CD4-positive, alpha-beta T cell (primary cell): Measurements from ENCODE around the gene ABCC3. TPM values are rescaled to one million over a fixed set of nuclear protein-coding genes. Genes with fewer than 3 reads are reported as not detected.

ENCODE experiments used
- ATAC-seq: fragments of 200-7000 bp; cut with Tn5 transposase; one replicate; pipeline ENCODE4 v1.10.0; 2022; ENCODE audit warnings: mild to moderate bottlenecking; ENCODE audit not compliant: poor library complexity
- CTCF ChIA-PET: fragments of 350-600 bp; sonication (Branson Sonifier 250); formaldehyde crosslinking; loops from one replicate; lab custom pipeline; 2021; ENCODE audit warnings: antibody characterized with exemption, inconsistent platforms; lab: Charles Lee
- POLR2A ChIA-PET: fragments of 350-600 bp; sonication (Branson Sonifier 250); formaldehyde crosslinking; loops from one replicate; lab custom pipeline; 2021; ENCODE audit warnings: antibody characterized with exemption, inconsistent platforms; lab: Charles Lee
- DNase-seq, 14 experiments: peaks; one replicate each; pipeline ENCODE4 v3.0.0-alpha.2; 2013 to 2020; ENCODE audit warnings: mixed read lengths in 2 of 14
- H3K27ac ChIP-seq, 2 donors: one replicate each; pipeline versions ENCODE4 v1.5.1 to v1.7.0; 2013; ENCODE audit warnings: low read length in 2 of 2, low read depth in 1 of 2, mild to moderate bottlenecking in 1 of 2
- H3K27me3 ChIP-seq, 2 experiments: 1 replicate in 1 of 2; 2 replicates in 1 of 2; pipeline versions ENCODE4 v1.6.1 to v1.7.0; 2013; ENCODE audit warnings: low read length in 2 of 2, control low read depth in 1 of 2, mild to moderate bottlenecking in 1 of 2, moderate library complexity in 1 of 2; ENCODE audit not compliant: insufficient read depth in 2 of 2, control insufficient read depth in 1 of 2
- H3K36me3 ChIP-seq: one replicate; pipeline ENCODE4 v1.6.1; 2013; ENCODE audit warnings: low read length, control low read depth; ENCODE audit not compliant: insufficient read depth
- H3K4me1 ChIP-seq: one replicate; pipeline ENCODE4 v1.6.1; 2013; ENCODE audit warnings: low read length, control low read depth; ENCODE audit not compliant: insufficient read depth
- H3K4me3 ChIP-seq: one replicate; pipeline ENCODE4 v1.5.1; 2013; ENCODE audit warnings: mild to moderate bottlenecking, low read length, moderate library complexity
- H3K9me3 ChIP-seq, 2 experiments: 1 replicate in 1 of 2; 2 replicates in 1 of 2; pipeline versions ENCODE4 v1.6.1 to v1.7.0; 2013; ENCODE audit warnings: low read length in 2 of 2, mild to moderate bottlenecking in 2 of 2, control low read depth in 1 of 2, moderate library complexity in 1 of 2; ENCODE audit not compliant: control insufficient read depth in 1 of 2, insufficient read depth in 1 of 2
- H3K27ac Mint-ChIP-seq: one replicate; pipeline ENCODE4 v1.8.0; 2020; ENCODE audit warnings: mixed read lengths
- H3K27me3 Mint-ChIP-seq: one replicate; pipeline ENCODE4 v1.8.0; 2021; ENCODE audit warnings: mixed read lengths
- H3K36me3 Mint-ChIP-seq: one replicate; pipeline ENCODE4 v1.8.0; 2021; ENCODE audit warnings: low read depth, mixed read lengths
- H3K4me1 Mint-ChIP-seq: one replicate; pipeline ENCODE4 v1.8.0; 2021; ENCODE audit warnings: low read depth, mixed read lengths
- H3K4me3 Mint-ChIP-seq: one replicate; pipeline ENCODE4 v1.8.0; 2020; ENCODE audit warnings: mild to moderate bottlenecking, mixed read lengths
- H3K9me3 Mint-ChIP-seq: one replicate; pipeline ENCODE4 v1.8.0; 2020; ENCODE audit warnings: mixed read lengths
- intact Hi-C, 2 experiments: fragments of 100-400 bp; cut with DNase I in 1 of 2; cut with micrococcal nuclease in 1 of 2; formaldehyde crosslinking; loops; one replicate each; pipeline versions ENCODE4 v1.15.1 to v1.9.0; 2023 to 2025; cut with DNase I, micrococcal nuclease
- total RNA-seq, 174 experiments: library from RNA in 2 of 174; stranded (reverse) in 2 of 174; gene quantifications; one replicate each; pipeline ENCODE4 v1.2.3 and lab custom pipeline; 2021 to 2026
- TF ChIP-seq, protein P1 (sequence below): fragments of 200-600 bp; IDR thresholded peaks from one replicate; pipeline ENCODE4 v1.8.0; 2022; ENCODE audit warnings: antibody characterized with exemption, mild to moderate bottlenecking

The ABCC3 gene
- total RNA-seq, 2 experiments from 2014 or later = 0.19 TPM; not detected in 1

DNA sequence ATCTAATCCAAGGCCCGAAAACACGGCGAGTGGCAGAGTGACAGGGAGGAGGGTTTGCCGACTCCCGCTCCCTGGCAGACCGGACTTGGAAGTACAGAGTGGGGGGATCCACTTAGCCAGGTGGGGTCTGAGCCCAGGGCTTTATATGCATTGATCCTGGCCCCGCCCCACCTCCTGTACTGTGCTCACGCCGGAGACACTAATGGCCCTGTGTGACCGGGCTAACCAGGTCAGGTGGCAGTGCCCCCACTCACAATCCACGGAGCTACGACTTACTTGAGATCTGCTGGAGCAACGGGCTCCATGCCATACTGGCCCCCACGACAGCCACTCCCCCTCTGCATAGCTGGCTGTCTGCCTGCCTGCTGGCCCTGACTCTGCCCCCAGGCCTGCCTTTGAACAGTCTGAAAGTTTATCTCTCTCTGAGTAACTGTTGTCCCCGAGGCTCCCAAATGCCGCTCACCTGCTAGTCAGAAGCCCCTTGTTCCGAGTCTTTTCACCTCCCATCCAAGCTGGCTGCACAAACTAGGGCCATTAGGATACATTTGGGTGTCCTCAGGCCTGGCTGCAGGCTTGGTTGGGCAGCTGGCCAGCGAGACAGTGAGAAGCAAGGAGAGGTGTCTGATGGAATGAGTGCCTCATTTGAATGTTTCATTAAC is 46.2 kb upstream of the ABCC3 start:
- no peak for DNase-seq
- H3K27ac Mint-ChIP-seq = no peak overlapping the region
- no peaks in the 10 kb centered on the region for H3K4me1 Mint-ChIP-seq

GRCh38 chr17:50589095-50589705 is 45.5 kb upstream of the ABCC3 start:
- no peak overlapping the region for H3K4me3 Mint-ChIP-seq
- no peaks in the 10 kb centered on the region for H3K4me1 ChIP-seq
- POLR2A ChIA-PET = no interaction called here
- no peaks in the 10 kb centered on the region for H3K36me3 Mint-ChIP-seq
- no peak overlapping the region for H3K27ac Mint-ChIP-seq
- no peaks in the 10 kb centered on the region for H3K9me3 Mint-ChIP-seq
- TF ChIP-seq, protein P1, sequence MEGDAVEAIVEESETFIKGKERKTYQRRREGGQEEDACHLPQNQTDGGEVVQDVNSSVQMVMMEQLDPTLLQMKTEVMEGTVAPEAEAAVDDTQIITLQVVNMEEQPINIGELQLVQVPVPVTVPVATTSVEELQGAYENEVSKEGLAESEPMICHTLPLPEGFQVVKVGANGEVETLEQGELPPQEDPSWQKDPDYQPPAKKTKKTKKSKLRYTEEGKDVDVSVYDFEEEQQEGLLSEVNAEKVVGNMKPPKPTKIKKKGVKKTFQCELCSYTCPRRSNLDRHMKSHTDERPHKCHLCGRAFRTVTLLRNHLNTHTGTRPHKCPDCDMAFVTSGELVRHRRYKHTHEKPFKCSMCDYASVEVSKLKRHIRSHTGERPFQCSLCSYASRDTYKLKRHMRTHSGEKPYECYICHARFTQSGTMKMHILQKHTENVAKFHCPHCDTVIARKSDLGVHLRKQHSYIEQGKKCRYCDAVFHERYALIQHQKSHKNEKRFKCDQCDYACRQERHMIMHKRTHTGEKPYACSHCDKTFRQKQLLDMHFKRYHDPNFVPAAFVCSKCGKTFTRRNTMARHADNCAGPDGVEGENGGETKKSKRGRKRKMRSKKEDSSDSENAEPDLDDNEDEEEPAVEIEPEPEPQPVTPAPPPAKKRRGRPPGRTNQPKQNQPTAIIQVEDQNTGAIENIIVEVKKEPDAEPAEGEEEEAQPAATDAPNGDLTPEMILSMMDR = no peak
- ATAC-seq (no peak), DNase-seq (no peak)
- H3K27me3 Mint-ChIP-seq = no peaks in the 10 kb centered on the region
- H3K27me3 ChIP-seq = no peaks in the 10 kb centered on the region
- CTCF ChIA-PET = no interaction called here
- no peaks in the 10 kb centered on the region for H3K36me3 ChIP-seq
- no peak overlapping the region for H3K27ac ChIP-seq
- intact Hi-C loops = no loop called here
- no peak overlapping the region for H3K4me3 ChIP-seq
- no peaks in the 10 kb centered on the region for H3K4me1 Mint-ChIP-seq
- no peaks in the 10 kb centered on the region for H3K9me3 ChIP-seq

More for the DNA sequence above, 46.2 kb upstream of the ABCC3 start:
- no peaks in the 10 kb centered on the region for H3K36me3 ChIP-seq
- intact Hi-C loops = no loop called here
- no peaks in the 10 kb centered on the region for H3K4me1 ChIP-seq
- Mint-ChIP-seq H3K4me3 (no peak overlapping the region), H3K27me3 (peaks cover 5% of the 10 kb centered on the region), H3K36me3 (no peaks in the 10 kb centered on the region), H3K9me3 (no peaks in the 10 kb centered on the region)
- H3K4me3 ChIP-seq = no peak overlapping the region
- H3K27ac ChIP-seq = no peak overlapping the region
- ChIA-PET CTCF (no interaction called here), POLR2A (no interaction called here)
- no peak for ATAC-seq
- H3K27me3 ChIP-seq = no peaks in the 10 kb centered on the region
- no peaks in the 10 kb centered on the region for H3K9me3 ChIP-seq
- TF ChIP-seq, protein P1 = no peak

DNA sequence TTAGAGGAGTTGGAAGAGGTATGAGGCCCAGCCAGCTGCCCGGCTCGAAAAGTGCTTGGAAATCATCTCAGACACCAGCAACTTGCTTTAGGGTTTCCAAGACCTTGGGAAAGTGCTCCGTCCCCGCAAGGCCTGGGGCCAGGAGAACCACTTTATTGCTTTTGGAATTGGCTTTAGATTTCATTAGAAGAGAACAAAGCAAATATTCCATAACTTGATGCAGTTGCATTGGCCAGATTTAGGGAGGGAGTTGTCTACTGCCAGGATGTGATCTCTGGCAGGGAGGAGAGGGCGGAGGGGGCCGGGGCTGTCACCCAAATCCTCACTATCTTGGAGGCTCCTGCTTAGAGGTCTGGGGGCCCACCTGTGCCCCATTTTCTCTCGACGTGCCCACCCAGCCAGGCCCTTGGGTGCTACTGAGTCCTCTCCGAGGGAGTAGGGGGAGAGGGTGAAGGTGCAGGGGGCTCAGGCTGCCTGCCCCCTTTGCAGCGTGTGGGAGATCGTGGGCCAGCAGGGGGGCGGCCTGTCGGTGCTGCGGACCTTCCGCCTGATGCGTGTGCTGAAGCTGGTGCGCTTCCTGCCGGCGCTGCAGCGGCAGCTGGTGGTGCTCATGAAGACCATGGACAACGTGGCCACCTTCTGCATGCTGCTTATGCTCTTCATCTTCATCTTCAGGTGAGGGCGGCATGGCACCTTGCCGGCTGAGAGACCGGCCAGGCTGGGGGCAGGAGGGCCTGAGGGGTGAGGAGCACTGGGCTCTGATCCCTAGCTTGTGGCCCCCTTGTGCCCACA is 43.5 kb upstream of the ABCC3 start:
- no peaks in the 10 kb centered on the region for H3K27me3 ChIP-seq
- H3K4me1 ChIP-seq = no peaks in the 10 kb centered on the region
- no peaks in the 10 kb centered on the region for H3K36me3 ChIP-seq
- no peak overlapping the region for H3K27ac Mint-ChIP-seq
- intact Hi-C loops = no loop called here
- ChIA-PET CTCF (no interaction called here), POLR2A (no interaction called here)
- DNase-seq = no peak
- no peak overlapping the region for H3K4me3 ChIP-seq
- H3K36me3 Mint-ChIP-seq = no peaks in the 10 kb centered on the region
- H3K9me3 ChIP-seq = no peaks in the 10 kb centered on the region
- no peaks in the 10 kb centered on the region for H3K9me3 Mint-ChIP-seq
- H3K4me3 Mint-ChIP-seq = no peak overlapping the region
- no peaks in the 10 kb centered on the region for H3K27me3 Mint-ChIP-seq
- H3K4me1 Mint-ChIP-seq = no peaks in the 10 kb centered on the region
- H3K27ac ChIP-seq = no peak overlapping the region
- TF ChIP-seq, protein P1 = no peak
- no peak for ATAC-seq
